Coronary artery (tissue), 2 donors: ENCODE results near the gene GPR55.

ENCODE experiments used
- DNase-seq: peaks from one replicate; pipeline ENCODE4 v3.0.0-alpha.2; 2017; ENCODE audit warnings: low spot score
- H3K27ac ChIP-seq, 2 donors: fragments of 200-600 bp; sonication (generic); one replicate each; pipeline ENCODE4 v1.5.1; 2016 to 2019
- H3K4me3 ChIP-seq: fragments of 200-600 bp; sonication (generic); 2 replicates; pipeline ENCODE4 v1.5.1; 2016; ENCODE audit warnings: mild to moderate bottlenecking, moderate library complexity
- TF ChIP-seq, protein P1 (sequence below): fragments of 200-600 bp; sonication (generic); IDR thresholded peaks from one replicate; pipeline ENCODE4 v1.5.1; 2019; ENCODE audit warnings: antibody characterized with exemption

GPR55 gene

DNA sequence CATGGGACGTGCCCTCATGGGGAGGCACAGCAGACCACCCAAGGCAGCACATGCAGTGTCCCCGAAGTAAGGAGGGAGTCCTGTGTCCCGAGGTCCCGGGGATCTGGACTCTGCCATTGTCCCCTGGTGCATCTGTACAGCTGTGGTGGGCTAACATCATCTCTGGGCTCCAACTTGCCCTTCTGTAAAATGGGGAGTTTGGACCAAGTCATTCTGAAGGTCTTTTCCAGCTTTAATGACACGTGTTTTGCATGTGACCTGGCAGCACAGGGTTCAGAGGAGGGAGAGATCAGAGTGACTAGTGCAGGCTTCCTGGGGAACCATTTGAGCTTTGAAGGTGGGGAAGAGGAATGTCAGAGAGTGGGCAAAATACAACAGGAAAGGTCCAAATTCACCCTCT lies 38.8 kb downstream of the GPR55 start:
- Histone ChIP-seq H3K4me3 (no peak overlapping the region), H3K27ac (no peak overlapping the region)
- no peak for DNase-seq
- TF ChIP-seq, protein P1, sequence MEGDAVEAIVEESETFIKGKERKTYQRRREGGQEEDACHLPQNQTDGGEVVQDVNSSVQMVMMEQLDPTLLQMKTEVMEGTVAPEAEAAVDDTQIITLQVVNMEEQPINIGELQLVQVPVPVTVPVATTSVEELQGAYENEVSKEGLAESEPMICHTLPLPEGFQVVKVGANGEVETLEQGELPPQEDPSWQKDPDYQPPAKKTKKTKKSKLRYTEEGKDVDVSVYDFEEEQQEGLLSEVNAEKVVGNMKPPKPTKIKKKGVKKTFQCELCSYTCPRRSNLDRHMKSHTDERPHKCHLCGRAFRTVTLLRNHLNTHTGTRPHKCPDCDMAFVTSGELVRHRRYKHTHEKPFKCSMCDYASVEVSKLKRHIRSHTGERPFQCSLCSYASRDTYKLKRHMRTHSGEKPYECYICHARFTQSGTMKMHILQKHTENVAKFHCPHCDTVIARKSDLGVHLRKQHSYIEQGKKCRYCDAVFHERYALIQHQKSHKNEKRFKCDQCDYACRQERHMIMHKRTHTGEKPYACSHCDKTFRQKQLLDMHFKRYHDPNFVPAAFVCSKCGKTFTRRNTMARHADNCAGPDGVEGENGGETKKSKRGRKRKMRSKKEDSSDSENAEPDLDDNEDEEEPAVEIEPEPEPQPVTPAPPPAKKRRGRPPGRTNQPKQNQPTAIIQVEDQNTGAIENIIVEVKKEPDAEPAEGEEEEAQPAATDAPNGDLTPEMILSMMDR: no peak

DNA sequence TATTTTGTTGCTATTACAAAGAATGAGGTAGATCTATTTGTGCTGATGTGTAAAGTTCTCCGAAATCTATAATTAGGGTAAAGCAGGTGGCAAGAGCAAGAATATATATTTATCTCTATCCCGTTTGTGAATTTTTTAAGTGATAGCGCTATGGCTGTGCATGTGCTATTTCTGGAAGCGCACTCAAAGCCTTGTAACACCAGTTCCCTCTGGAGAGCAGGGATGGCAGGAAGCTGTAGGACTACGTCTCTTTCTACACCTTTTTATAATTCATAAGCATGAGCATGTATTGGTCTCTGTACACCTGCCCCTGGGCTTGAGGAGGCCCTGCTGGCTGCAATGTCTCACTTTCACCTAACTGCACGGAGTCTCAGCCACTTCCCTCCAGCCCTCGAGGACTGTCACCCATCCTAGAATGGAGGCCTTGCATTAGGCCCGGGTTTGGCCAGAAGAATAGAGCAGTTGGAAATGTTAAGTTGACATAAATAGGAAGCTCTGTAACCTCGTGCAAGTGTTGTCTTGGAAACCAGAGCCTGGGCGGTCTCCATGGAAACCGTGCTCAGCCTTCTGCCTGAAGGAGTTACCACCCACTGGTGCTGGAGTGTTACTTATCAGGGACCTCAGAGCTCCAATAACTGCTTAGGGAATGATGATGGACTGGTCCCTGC lies 39.4 kb downstream of the GPR55 start:
- Histone ChIP-seq H3K4me3 (no peak overlapping the region), H3K27ac (no peak overlapping the region)
- TF ChIP-seq, protein P1: no peak
- DNase-seq: no peak

DNA sequence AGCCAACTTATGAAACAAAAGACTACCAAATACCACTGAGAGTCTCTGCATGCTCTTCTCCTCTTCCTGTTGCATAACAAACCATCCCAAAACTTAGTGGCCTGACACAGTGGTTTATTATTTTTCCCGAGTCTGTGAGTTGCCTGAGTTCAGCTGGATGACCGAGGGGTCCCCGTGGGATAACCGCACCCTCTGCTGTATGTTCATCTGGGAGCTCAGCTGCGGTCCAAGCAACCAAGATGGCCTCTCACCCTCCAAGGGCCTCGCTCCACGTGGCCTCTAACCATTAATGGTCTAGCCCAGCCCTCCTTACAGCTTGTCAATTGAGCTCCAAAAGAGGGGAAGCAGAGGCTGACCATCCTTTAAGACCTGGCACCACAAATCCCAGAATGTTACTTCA lies 43.2 kb downstream of the GPR55 start:
- TF ChIP-seq, protein P1: no peak
- Histone ChIP-seq H3K27ac (no peak overlapping the region), H3K4me3 (no peak overlapping the region)
- no peak for DNase-seq

DNA sequence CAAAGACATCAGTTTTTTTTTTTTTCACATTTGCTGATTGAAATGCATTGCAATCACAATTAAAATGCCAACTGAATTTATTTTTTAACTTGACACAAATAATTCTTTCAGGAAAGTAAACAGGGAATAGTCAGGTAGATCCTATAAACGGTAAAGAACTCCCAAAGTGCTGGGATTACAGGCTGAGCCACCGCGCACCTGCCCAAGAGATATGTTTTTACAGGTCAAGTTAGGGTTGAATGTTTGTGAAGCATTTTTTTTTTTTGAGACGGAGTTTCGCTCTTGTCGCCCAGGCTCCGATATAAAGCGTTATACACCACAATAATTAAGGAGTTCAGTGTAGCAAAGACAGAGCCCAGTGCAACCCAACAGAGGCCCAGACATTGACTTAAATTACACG lies 45.2 kb downstream of the GPR55 start:
- Histone ChIP-seq H3K27ac (no peak overlapping the region), H3K4me3 (no peak overlapping the region)
- DNase-seq: no peak
- TF ChIP-seq, protein P1: no peak

DNA sequence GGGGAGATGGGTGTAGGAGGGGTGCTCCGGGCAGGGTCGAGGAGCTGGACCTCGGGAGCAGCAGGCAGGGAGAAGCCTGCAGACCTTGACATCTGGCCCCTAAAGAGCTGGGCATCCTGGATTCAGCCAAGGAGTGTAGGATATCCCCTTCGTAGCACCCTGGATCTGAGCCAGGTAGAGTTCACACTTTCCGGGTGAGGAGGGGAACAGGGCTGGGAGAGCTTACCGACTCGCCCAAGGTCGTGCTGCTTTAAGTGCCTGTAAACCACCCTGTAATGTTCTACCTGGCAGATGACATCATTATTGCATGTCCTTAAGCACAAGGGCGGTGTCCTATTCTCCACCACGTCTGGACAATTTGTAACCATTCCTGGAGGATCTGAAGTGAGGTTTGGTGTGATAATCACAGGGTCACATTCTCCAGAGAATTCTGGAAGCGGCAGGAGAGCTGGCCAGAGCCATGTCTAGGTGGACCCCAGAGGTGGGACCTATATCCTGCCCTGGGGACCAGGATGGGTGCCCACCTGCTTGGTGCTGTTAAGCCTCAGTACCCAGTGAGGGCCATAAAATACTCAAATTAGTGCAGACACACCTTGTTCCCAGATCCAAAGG lies 45.7 kb downstream of the GPR55 start:
- no peak overlapping the region for H3K27ac ChIP-seq
- DNase-seq: peak; percentile 53
- TF ChIP-seq, protein P1: no peak
- no peak overlapping the region for H3K4me3 ChIP-seq

DNA sequence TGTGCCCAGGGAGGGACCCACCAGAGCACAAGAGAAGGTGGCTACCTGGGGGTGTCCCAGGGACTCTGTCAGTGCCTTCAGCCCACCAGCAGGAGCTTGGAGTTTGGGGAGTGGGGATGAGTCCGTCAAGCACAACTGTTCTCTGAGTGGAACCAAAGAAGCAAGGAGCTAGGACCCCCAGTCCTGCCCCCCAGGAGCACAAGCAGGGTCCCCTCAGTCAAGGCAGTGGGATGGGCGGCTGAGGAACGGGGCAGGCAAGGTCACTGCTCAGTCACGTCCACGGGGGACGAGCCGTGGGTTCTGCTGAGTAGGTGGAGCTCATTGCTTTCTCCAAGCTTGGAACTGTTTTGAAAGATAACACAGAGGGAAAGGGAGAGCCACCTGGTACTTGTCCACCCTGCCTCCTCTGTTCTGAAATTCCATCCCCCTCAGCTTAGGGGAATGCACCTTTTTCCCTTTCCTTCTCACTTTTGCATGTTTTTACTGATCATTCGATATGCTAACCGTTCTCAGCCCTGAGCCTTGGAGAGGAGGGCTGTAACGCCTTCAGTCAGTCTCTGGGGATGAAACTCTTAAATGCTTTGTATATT lies 46.3 kb downstream of the GPR55 start:
- TF ChIP-seq, protein P1: no peak
- Histone ChIP-seq H3K27ac (no peak overlapping the region), H3K4me3 (no peak overlapping the region)
- DNase-seq: peak; percentile 60
